ENCODE results near the gene ST14.

ST14 gene

GRCh38 chr11:130159657-130160497 is at the start of gene ST14:
ST14 (plus strand) TSS chr11:130159782; CDS start chr11:130159980, 198 bp downstream.
- FAIRE-seq (no peak), DNase-seq (ENCODE audit: extremely low spot score, insufficient read length, low read depth) (no peak)

- FAIRE-seq: no peak
These were observed 49.1 kb upstream of the ST14 start for GRCh38 chr11:130110339-130111108.

GRCh38 chr11:130112071-130112830 is 47.3 kb upstream of the ST14 start:
- no peak for FAIRE-seq

More at GRCh38 chr11:130110339-130111108, 49.1 kb upstream of the ST14 start:
- no peak for DNase-seq (ENCODE audit: extremely low spot score, insufficient read length, low read depth)

GRCh38 chr11:130114281-130114680 is 45.3 kb upstream of the ST14 start:
- no peak for FAIRE-seq
- no peak for DNase-seq (ENCODE audit: extremely low spot score, insufficient read length, low read depth)

More at GRCh38 chr11:130112071-130112830, 47.3 kb upstream of the ST14 start:
- DNase-seq (ENCODE audit: extremely low spot score, insufficient read length, low read depth): no peak

GRCh38 chr11:130114726-130115125 is 44.9 kb upstream of the ST14 start:
- FAIRE-seq (no peak), DNase-seq (ENCODE audit: extremely low spot score, insufficient read length, low read depth) (no peak)

- no peak for FAIRE-seq
These were observed 44.4 kb upstream of the ST14 start for GRCh38 chr11:130115218-130115617.

GRCh38 chr11:130118165-130118564 is 41.4 kb upstream of the ST14 start:
- FAIRE-seq (peak; percentile 15), DNase-seq (ENCODE audit: extremely low spot score, insufficient read length, low read depth) (no peak)

More at GRCh38 chr11:130115218-130115617, 44.4 kb upstream of the ST14 start:
- DNase-seq (ENCODE audit: extremely low spot score, insufficient read length, low read depth): no peak

GRCh38 chr11:130118636-130119387 is 40.8 kb upstream of the ST14 start:
- DNase-seq (ENCODE audit: extremely low spot score, insufficient read length, low read depth): no peak
- FAIRE-seq: no peak

- DNase-seq (ENCODE audit: extremely low spot score, insufficient read length, low read depth): no peak
- no peak for FAIRE-seq
These were observed 39.5 kb upstream of the ST14 start for GRCh38 chr11:130120045-130120444.

GRCh38 chr11:130121445-130121978 is 38.1 kb upstream of the ST14 start:
- FAIRE-seq (no peak), DNase-seq (ENCODE audit: extremely low spot score, insufficient read length, low read depth) (no peak)

- DNase-seq (ENCODE audit: extremely low spot score, insufficient read length, low read depth) (no peak), FAIRE-seq (no peak)
These were observed 37.4 kb upstream of the ST14 start for GRCh38 chr11:130122141-130122575.

GRCh38 chr11:130123414-130124040 is 36.1 kb upstream of the ST14 start:
- no peak for DNase-seq (ENCODE audit: extremely low spot score, insufficient read length, low read depth)
- no peak for FAIRE-seq

GRCh38 chr11:130124096-130124495 is 35.5 kb upstream of the ST14 start:
- FAIRE-seq (no peak), DNase-seq (ENCODE audit: extremely low spot score, insufficient read length, low read depth) (no peak)

- no peak for DNase-seq (ENCODE audit: extremely low spot score, insufficient read length, low read depth)
- FAIRE-seq: no peak
These were observed 33.9 kb upstream of the ST14 start for GRCh38 chr11:130125638-130126037.

GRCh38 chr11:130126516-130126915 is 33.1 kb upstream of the ST14 start:
- FAIRE-seq: no peak
- DNase-seq (ENCODE audit: extremely low spot score, insufficient read length, low read depth): no peak

- DNase-seq (ENCODE audit: extremely low spot score, insufficient read length, low read depth): no peak
- FAIRE-seq: no peak
These were observed 32.1 kb upstream of the ST14 start for GRCh38 chr11:130127509-130127908.

- no peak for FAIRE-seq
These were observed 31.0 kb upstream of the ST14 start for GRCh38 chr11:130128626-130129025.

GRCh38 chr11:130129922-130130321 is 29.7 kb upstream of the ST14 start:
- no peak for DNase-seq (ENCODE audit: extremely low spot score, insufficient read length, low read depth)
- FAIRE-seq: no peak

More at GRCh38 chr11:130128626-130129025, 31.0 kb upstream of the ST14 start:
- DNase-seq (ENCODE audit: extremely low spot score, insufficient read length, low read depth): no peak
